DOHH2 (cell line): ENCODE measurements around the gene CCDC83.

Experiments
- EZH2phosphoT487 ChIP-seq: fragments of 200-600 bp; sonication (generic); IDR thresholded peaks from 2 replicates; pipeline ENCODE4 v1.6.1; 2017; ENCODE audit warnings: borderline replicate concordance, mild to moderate bottlenecking, antibody characterized with exemption, low read length, moderate library complexity, mixed read lengths
- TF ChIP-seq, protein P1 (sequence below): fragments of 200-600 bp; sonication (generic); IDR thresholded peaks from one replicate; pipeline ENCODE4 v1.5.1; 2014; ENCODE audit warnings: antibody characterized with exemption, mild to moderate bottlenecking, low read depth, low read length; ENCODE audit not compliant: poor library complexity, severe bottlenecking

DNA sequence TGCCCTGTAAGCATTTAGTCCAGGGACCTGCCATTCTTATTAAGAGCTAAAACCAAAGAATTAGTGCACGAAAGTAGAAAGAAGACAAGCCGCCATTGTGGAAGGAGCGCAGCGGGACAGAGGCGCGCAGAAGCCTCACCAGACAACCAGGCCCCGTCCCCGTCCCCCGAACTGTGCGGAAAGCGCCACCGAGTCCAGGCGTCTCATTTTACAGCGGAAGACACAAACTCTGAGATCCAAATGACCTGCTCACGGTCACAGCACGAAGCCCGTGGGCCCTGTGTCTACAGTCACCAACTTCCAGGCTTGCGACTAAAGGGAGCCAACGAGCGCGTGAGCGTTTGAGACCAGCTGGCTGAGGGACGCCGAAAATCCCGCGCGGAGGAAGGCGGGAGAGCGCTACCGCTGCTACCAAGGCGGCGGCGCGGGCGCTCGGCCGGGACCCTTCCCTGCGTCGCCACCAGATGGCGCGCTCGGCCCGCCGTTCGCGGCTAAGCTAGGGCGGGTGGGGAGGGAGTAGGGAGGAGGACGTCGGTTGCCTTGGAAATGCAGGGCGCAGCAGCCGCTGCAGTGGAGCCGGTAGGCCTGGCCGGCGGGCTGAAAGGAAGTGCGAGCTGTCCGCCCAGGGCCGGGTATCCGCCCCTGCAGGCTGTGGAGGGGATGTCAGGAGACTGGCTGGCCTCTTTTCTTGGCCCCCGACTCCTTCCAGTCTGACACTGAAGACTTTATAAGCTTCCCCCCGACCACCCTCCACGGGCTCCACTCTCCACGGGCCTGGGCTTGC lies 434 bp upstream of the CCDC83 start:
- TF ChIP-seq, protein P1, sequence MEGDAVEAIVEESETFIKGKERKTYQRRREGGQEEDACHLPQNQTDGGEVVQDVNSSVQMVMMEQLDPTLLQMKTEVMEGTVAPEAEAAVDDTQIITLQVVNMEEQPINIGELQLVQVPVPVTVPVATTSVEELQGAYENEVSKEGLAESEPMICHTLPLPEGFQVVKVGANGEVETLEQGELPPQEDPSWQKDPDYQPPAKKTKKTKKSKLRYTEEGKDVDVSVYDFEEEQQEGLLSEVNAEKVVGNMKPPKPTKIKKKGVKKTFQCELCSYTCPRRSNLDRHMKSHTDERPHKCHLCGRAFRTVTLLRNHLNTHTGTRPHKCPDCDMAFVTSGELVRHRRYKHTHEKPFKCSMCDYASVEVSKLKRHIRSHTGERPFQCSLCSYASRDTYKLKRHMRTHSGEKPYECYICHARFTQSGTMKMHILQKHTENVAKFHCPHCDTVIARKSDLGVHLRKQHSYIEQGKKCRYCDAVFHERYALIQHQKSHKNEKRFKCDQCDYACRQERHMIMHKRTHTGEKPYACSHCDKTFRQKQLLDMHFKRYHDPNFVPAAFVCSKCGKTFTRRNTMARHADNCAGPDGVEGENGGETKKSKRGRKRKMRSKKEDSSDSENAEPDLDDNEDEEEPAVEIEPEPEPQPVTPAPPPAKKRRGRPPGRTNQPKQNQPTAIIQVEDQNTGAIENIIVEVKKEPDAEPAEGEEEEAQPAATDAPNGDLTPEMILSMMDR, result peak; percentile 65
- no peak for TF ChIP-seq EZH2phosphoT487
